PC-3 (cell line): ENCODE results near the gene DICER1.

Experiments used
- CTCF ChIP-seq: fragments of 300-600 bp; sonication (generic); conservative IDR thresholded peaks from 2 replicates; pipeline ENCODE4 v1.5.1; 2017; ENCODE audit warnings: antibody characterized with exemption, low read depth, mild to moderate bottlenecking, low read length
- EZH2 ChIP-seq: fragments of 300-600 bp; sonication (generic); IDR thresholded peaks from one replicate; pipeline ENCODE4 v1.6.1; 2017; ENCODE audit warnings: antibody characterized with exemption, mild to moderate bottlenecking, low read length; ENCODE audit not compliant: unreplicated experiment

GRCh38 chr14:95057851-95058250, 99.5 kb downstream of the DICER1 start:
- TF ChIP-seq CTCF (no peak), EZH2 (no peak)
